Upper lobe of right lung (tissue), 1 donor: Measurements from ENCODE around the gene HDAC6. TPM values are rescaled to one million over a fixed set of nuclear protein-coding genes. Genes with fewer than 3 reads are reported as not detected.
"Not testable (repeated sequence)": the region's sequence is repeated elsewhere in the genome, so short reads cannot be mapped to it uniquely, and the experiment has no call there.

Source experiments
- ATAC-seq: fragments of 200-7000 bp; cut with Tn5 transposase; one replicate; pipeline ENCODE4 v1.9.1; 2020; ENCODE audit warnings: mild to moderate bottlenecking, moderate library complexity
- DNase-seq: peaks from one replicate; pipeline ENCODE4 v3.0.0-alpha.2; 2020
- H3K27ac ChIP-seq: fragments of 200-600 bp; one replicate; pipeline ENCODE4 v1.8.0; 2022
- H3K27me3 ChIP-seq: fragments of 200-600 bp; one replicate; pipeline ENCODE4 v1.8.0; 2022; ENCODE audit warnings: mild to moderate bottlenecking
- H3K36me3 ChIP-seq: fragments of 200-600 bp; one replicate; pipeline ENCODE4 v1.8.0; 2022
- H3K4me1 ChIP-seq: fragments of 200-600 bp; one replicate; pipeline ENCODE4 v1.8.0; 2022
- H3K4me3 ChIP-seq: fragments of 200-600 bp; one replicate; pipeline ENCODE4 v1.8.0; 2022; ENCODE audit warnings: mild to moderate bottlenecking
- H3K9me3 ChIP-seq: fragments of 200-600 bp; one replicate; pipeline ENCODE4 v1.8.0; 2022
- CTCF ChIP-seq: fragments of 200-600 bp; IDR thresholded peaks from one replicate; pipeline ENCODE4 v1.8.0; 2022; ENCODE audit warnings: antibody characterized with exemption
- intact Hi-C: fragments of 100-400 bp; cut with DNase I; formaldehyde crosslinking; loops from one replicate; pipeline ENCODE4 v1.11.0; 2022
- total RNA-seq: library from RNA; stranded (reverse); fragmentation: NEBNext Ultra II Directional; extraction: Animal tissue kit (Norgen Biotek cat#: 25700); gene quantifications from one replicate; pipeline ENCODE4 v1.2.1, GENCODE V29; 2021
- donor health status: DM: no; HTN: yes; CAD: no; lungs with severe emphysema.

Gene HDAC6
- total RNA-seq, 1 donor from 2014 or later, result 94.2 TPM

- Histone ChIP-seq H3K27ac (no peak overlapping the region), H3K4me1 (no peaks in the 10 kb centered on the region), H3K27me3 (no peaks in the 10 kb centered on the region), H3K4me3 (no peak overlapping the region), H3K9me3 (no peaks in the 10 kb centered on the region), H3K36me3 (no peaks in the 10 kb centered on the region)
- DNase-seq (no peak), ATAC-seq (no peak)
- TF ChIP-seq CTCF, result no peak
- intact Hi-C loops, result no loop called here
Observed at GRCh38 chrX:48818866-48819265, 17.0 kb downstream of the HDAC6 start.

- H3K9me3 ChIP-seq, H3K4me1 ChIP-seq, H3K36me3 ChIP-seq, ATAC-seq, intact Hi-C loops, DNase-seq, H3K27me3 ChIP-seq, H3K27ac ChIP-seq, H3K4me3 ChIP-seq: not testable (repeated sequence)
Observed at GRCh38 chrX:48819394-48819793, 17.5 kb downstream of the HDAC6 start.

GRCh38 chrX:48823053-48823452, 21.2 kb downstream of the HDAC6 start:
- ATAC-seq (no peak), DNase-seq (no peak)
- TF ChIP-seq CTCF, result no peak
- no peaks in the 10 kb centered on the region for H3K9me3 ChIP-seq
- H3K4me1 ChIP-seq, result no peaks in the 10 kb centered on the region
- intact Hi-C loops, result no loop called here
- no peak overlapping the region for H3K4me3 ChIP-seq
- no peak overlapping the region for H3K27ac ChIP-seq
- H3K27me3 ChIP-seq, result no peaks in the 10 kb centered on the region
- no peaks in the 10 kb centered on the region for H3K36me3 ChIP-seq

- no peaks in the 10 kb centered on the region for H3K36me3 ChIP-seq
- no peaks in the 10 kb centered on the region for H3K27me3 ChIP-seq
- TF ChIP-seq CTCF, result no peak
- no peak overlapping the region for H3K4me3 ChIP-seq
- ATAC-seq (no peak), DNase-seq (no peak)
- H3K4me1 ChIP-seq, result no peaks in the 10 kb centered on the region
- no peaks in the 10 kb centered on the region for H3K9me3 ChIP-seq
- intact Hi-C loops, result no loop called here
- no peak overlapping the region for H3K27ac ChIP-seq
Observed at GRCh38 chrX:48824066-48824465, 22.2 kb downstream of the HDAC6 start.

- no peaks in the 10 kb centered on the region for H3K9me3 ChIP-seq
- no peaks in the 10 kb centered on the region for H3K27me3 ChIP-seq
- H3K27ac ChIP-seq, result no peak within 1 kb of the TSS
- intact Hi-C loops, result no loop called here
- DNase-seq (no peak), ATAC-seq (no peak)
- TF ChIP-seq CTCF, result no peak
- H3K4me1 ChIP-seq, result no peaks in the 10 kb centered on the region
- H3K4me3 ChIP-seq, result no peak within 1 kb of the TSS
- no peaks in the 10 kb centered on the region for H3K36me3 ChIP-seq
Observed at GRCh38 chrX:48826135-48826875, 24.4 kb downstream of the HDAC6 start, which contains the start of gene ERAS. TSS of gene ERAS (plus strand) at chrX:48826513. CDS start at chrX:48829124, 2,611 bp downstream.

GRCh38 chrX:48826876-48827653, 25.2 kb downstream of the HDAC6 start:
- intact Hi-C loops, result no loop called here
- ATAC-seq (no peak), DNase-seq (no peak)

More at GRCh38 chrX:48826876-48827653, 25.2 kb downstream of the HDAC6 start:
- Histone ChIP-seq H3K4me3 (no peak overlapping the region), H3K9me3 (no peaks in the 10 kb centered on the region), H3K36me3 (no peaks in the 10 kb centered on the region), H3K27me3 (no peaks in the 10 kb centered on the region), H3K4me1 (no peaks in the 10 kb centered on the region), H3K27ac (no peak overlapping the region)
- TF ChIP-seq CTCF, result no peak
